HEK293T (cell line): ENCODE data around the gene SLC35F6.
"Not testable (repeated sequence)": the region's sequence is repeated elsewhere in the genome, so short reads cannot be mapped to it uniquely, and the experiment has no call there.

Experiments
- CTCF ChIA-PET: fragments of 350-600 bp; formaldehyde crosslinking; extraction: SDS; loops from one replicate; lab custom pipeline; 2021; ENCODE audit warnings: antibody characterized with exemption, inconsistent platforms; lab: Yijun Ruan, JAX
- POLR2A ChIA-PET: fragments of 350-600 bp; formaldehyde crosslinking; extraction: SDS; loops from one replicate; lab custom pipeline; 2020; ENCODE audit warnings: antibody characterized with exemption, inconsistent platforms; lab: Yijun Ruan, JAX
- DNase-seq: peaks from one replicate; pipeline ENCODE4 v3.0.0; 2012; ENCODE audit warnings: mixed read lengths; ENCODE audit errors: extremely low spot score
- ARNT ChIP-seq: fragments of 450-650 bp; IDR thresholded peaks from 2 replicates; pipeline ENCODE4 v1.6.1; 2017; ENCODE audit warnings: mild to moderate bottlenecking
- BHLHE40 ChIP-seq: fragments of 450-650 bp; IDR thresholded peaks from 2 replicates; pipeline ENCODE4 v1.6.1; 2016; ENCODE audit warnings: mild to moderate bottlenecking, moderate library complexity, borderline replicate concordance
- CTBP1 ChIP-seq: fragments of 450-650 bp; IDR thresholded peaks from 2 replicates; pipeline ENCODE4 v1.6.1; 2016; ENCODE audit warnings: borderline replicate concordance
- ELF4 ChIP-seq: fragments of 450-650 bp; IDR thresholded peaks from 2 replicates; pipeline ENCODE4 v1.6.1; 2017; ENCODE audit warnings: antibody characterized with exemption
- FOXA1 ChIP-seq: fragments of 450-650 bp; IDR thresholded peaks from 2 replicates; pipeline ENCODE4 v1.6.1; 2016; ENCODE audit warnings: mild to moderate bottlenecking
- FOXK2 ChIP-seq: fragments of 450-650 bp; IDR thresholded peaks from 2 replicates; pipeline ENCODE4 v1.6.1; 2016; ENCODE audit warnings: mild to moderate bottlenecking
- FOXM1 ChIP-seq: fragments of 450-650 bp; IDR thresholded peaks from 2 replicates; pipeline ENCODE4 v1.6.1; 2017; ENCODE audit warnings: mild to moderate bottlenecking, borderline replicate concordance
- HDGF ChIP-seq: fragments of 450-650 bp; IDR thresholded peaks from 2 replicates; pipeline ENCODE4 v1.6.1; 2017; ENCODE audit warnings: antibody characterized with exemption, borderline replicate concordance
- L3MBTL2 ChIP-seq: fragments of 450-650 bp; conservative IDR thresholded peaks from 2 replicates; pipeline ENCODE4 v1.6.1; 2016; ENCODE audit warnings: mild to moderate bottlenecking
- LEF1 ChIP-seq: fragments of 450-650 bp; IDR thresholded peaks from 2 replicates; pipeline ENCODE4 v1.6.1; 2017; ENCODE audit warnings: mild to moderate bottlenecking, borderline replicate concordance
- NFRKB ChIP-seq: fragments of 450-650 bp; IDR thresholded peaks from 2 replicates; pipeline ENCODE4 v1.6.1; 2016; ENCODE audit warnings: mild to moderate bottlenecking, moderate library complexity
- PKNOX1 ChIP-seq: fragments of 450-650 bp; IDR thresholded peaks from 2 replicates; pipeline ENCODE4 v1.6.1; 2016
- SP1 ChIP-seq: fragments of 450-650 bp; IDR thresholded peaks from 2 replicates; pipeline ENCODE4 v1.6.1; 2017
- SUZ12 ChIP-seq: fragments of 450-650 bp; IDR thresholded peaks from 2 replicates; pipeline ENCODE4 v1.6.1; 2016; ENCODE audit warnings: mild to moderate bottlenecking
- TARDBP ChIP-seq: fragments of 450-650 bp; IDR thresholded peaks from 2 replicates; pipeline ENCODE4 v1.6.1; 2016
- ZNF384 ChIP-seq: fragments of 450-650 bp; IDR thresholded peaks from 2 replicates; pipeline ENCODE4 v1.6.1; 2016

Gene SLC35F6

GRCh38 chr2:26786207-26787028 is 22.3 kb downstream of the SLC35F6 start:
- no peak for DNase-seq
- TF ChIP-seq L3MBTL2 (peak; percentile 6; the same call in 1 of the 2 replicates), NFRKB (no peak)
- POLR2A ChIA-PET = interaction anchor here (0.7 to 1.9 kb wide), 3 partner anchors 12 to 17 kb away, joined by 3 to 8 read pairs (median 5); no protein-coding TSS in a partner anchor
- CTCF ChIA-PET = no interaction called here

DNA sequence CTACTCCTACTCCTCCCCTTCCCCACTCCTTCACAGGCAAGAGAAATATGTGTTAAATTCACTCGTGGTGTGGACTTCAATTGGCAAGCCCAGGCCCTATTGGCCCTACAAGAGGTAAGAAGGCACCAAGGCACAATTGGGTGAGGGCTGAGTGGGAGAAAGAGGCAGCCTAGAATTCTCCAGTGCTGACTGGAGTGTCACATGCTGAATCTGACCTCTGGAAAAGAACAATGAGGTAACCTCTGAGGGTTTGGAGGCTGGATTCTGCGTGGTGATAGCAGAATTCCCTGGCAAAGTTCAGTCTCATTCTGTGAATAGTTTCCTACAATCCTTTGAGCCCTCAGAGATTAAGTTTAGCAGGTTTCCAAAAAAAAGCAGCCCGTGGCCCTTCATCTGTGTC is 28.6 kb downstream of the SLC35F6 start:
- CTCF ChIA-PET = interaction anchor here (0.6 kb wide), 1 partner anchor 224 kb away, joined by 11 read pairs; no protein-coding TSS in a partner anchor
- no peak for TF ChIP-seq ZNF384
- no peak for TF ChIP-seq L3MBTL2
- TF ChIP-seq SUZ12 = no peak
- no peak for TF ChIP-seq PKNOX1
- TF ChIP-seq HDGF = no peak
- TF ChIP-seq CTBP1 = no peak
- no peak for TF ChIP-seq NFRKB
- no peak for TF ChIP-seq TARDBP
- no peak for TF ChIP-seq LEF1
- no peak for TF ChIP-seq ARNT
- TF ChIP-seq FOXA1 = no peak
- no peak for TF ChIP-seq SP1
- no peak for TF ChIP-seq BHLHE40
- TF ChIP-seq FOXM1 = no peak
- TF ChIP-seq FOXK2 = no peak
- no peak for TF ChIP-seq ELF4
- DNase-seq = no peak
- POLR2A ChIA-PET = no interaction called here

GRCh38 chr2:26793518-26793917 is 29.4 kb downstream of the SLC35F6 start:
- CTCF ChIA-PET = no interaction called here
- no peak for DNase-seq
- TF ChIP-seq HDGF = no peak
- TF ChIP-seq FOXK2 = no peak
- no peak for TF ChIP-seq PKNOX1
- no peak for TF ChIP-seq ZNF384
- no peak for TF ChIP-seq LEF1
- TF ChIP-seq BHLHE40 = no peak
- TF ChIP-seq SUZ12 = no peak
- TF ChIP-seq NFRKB = no peak
- no peak for TF ChIP-seq ARNT
- no peak for TF ChIP-seq SP1
- POLR2A ChIA-PET = no interaction called here

GRCh38 chr2:26795135-26795534 is 31.1 kb downstream of the SLC35F6 start:
- POLR2A ChIA-PET, CTCF ChIA-PET, DNase-seq: not testable (repeated sequence)

GRCh38 chr2:26801328-26801727 is 37.2 kb downstream of the SLC35F6 start:
- POLR2A ChIA-PET = no interaction called here
- TF ChIP-seq LEF1 (no peak), PKNOX1 (no peak), BHLHE40 (no peak), CTBP1 (no peak)
- no peak for DNase-seq
- CTCF ChIA-PET = no interaction called here

- TF ChIP-seq BHLHE40 = no peak
- no peak for TF ChIP-seq CTBP1
- no peak for TF ChIP-seq NFRKB
- no peak for TF ChIP-seq HDGF
- no peak for TF ChIP-seq FOXK2
- no peak for TF ChIP-seq SP1
- DNase-seq = no peak
- POLR2A ChIA-PET = no interaction called here
- CTCF ChIA-PET = no interaction called here
Measured at GRCh38 chr2:26801796-26802195, 37.7 kb downstream of the SLC35F6 start.

DNA sequence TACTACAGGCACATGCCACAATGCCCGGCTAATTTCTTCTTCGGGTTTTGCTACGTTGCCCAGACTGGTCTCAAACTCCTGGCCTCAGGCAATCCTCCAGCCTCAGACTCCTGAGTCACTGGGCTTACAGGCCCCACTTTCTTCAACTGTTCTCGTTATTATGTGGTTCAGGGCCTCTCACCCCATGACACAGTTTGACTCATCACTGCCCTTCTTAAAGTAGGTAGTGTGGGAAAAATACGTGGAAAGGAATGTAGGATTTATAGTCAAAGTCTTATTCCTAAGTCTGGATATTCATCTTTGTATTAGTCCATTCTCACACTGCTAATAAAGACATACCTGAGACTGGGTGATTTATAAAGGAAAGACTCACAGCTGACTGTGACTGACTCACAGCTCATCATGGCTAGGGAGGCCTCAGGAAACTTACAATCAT is 41.2 kb downstream of the SLC35F6 start:
- no peak for DNase-seq
- ChIA-PET CTCF (no interaction called here), POLR2A (no interaction called here)
- no peak for TF ChIP-seq FOXA1
